Fibroblast of villous mesenchyme (primary cell): ENCODE data around the gene ZC3H4. TPM values are rescaled to one million over a fixed set of nuclear protein-coding genes. Genes with fewer than 3 reads are reported as not detected.
"Not testable (repeated sequence)": the region's sequence is repeated elsewhere in the genome, so short reads cannot be mapped to it uniquely, and the experiment has no call there.

Source experiments
- DNase-seq: peaks from one replicate; pipeline ENCODE4 v3.0.0-alpha.2; 2010; ENCODE audit warnings: low read depth
- H3K4me3 ChIP-seq: 2 replicates; pipeline ENCODE4 v1.5.1; 2011; ENCODE audit warnings: low read depth, mild to moderate bottlenecking, low read length
- CTCF ChIP-seq: IDR thresholded peaks from 2 replicates; pipeline ENCODE4 v1.5.1; 2012; ENCODE audit warnings: low read depth, mild to moderate bottlenecking, low read length; ENCODE audit not compliant: insufficient read depth
- total RNA-seq: library from RNA; depleted of rRNA; stranded (reverse); fragments of >200 nt; gene quantifications from 2 replicates; pipeline ENCODE4 v1.2.3, GENCODE V29; 2012

ZC3H4 gene
- total RNA-seq, 1 donor: 16.0 TPM

GRCh38 chr19:47107953-47108746, 5.4 kb downstream of the ZC3H4 start:
- no peak for TF ChIP-seq CTCF
- H3K4me3 ChIP-seq: no peak overlapping the region
- DNase-seq: no peak

- DNase-seq: peak; percentile 43
- no peak for TF ChIP-seq CTCF
- no peak overlapping the region for H3K4me3 ChIP-seq
These were observed 6.2 kb downstream of the ZC3H4 start for GRCh38 chr19:47107202-47107952.

GRCh38 chr19:47106821-47107201, 6.8 kb downstream of the ZC3H4 start:
- no peak overlapping the region for H3K4me3 ChIP-seq
- no peak for TF ChIP-seq CTCF
- DNase-seq: no peak

- DNase-seq: no peak
- no peak for TF ChIP-seq CTCF
- no peak overlapping the region for H3K4me3 ChIP-seq
These were observed 7.7 kb downstream of the ZC3H4 start for GRCh38 chr19:47105874-47106273.

- DNase-seq: no peak
- no peak for TF ChIP-seq CTCF
- no peak overlapping the region for H3K4me3 ChIP-seq
These were observed 8.9 kb downstream of the ZC3H4 start for GRCh38 chr19:47104680-47105079.

- no peak for DNase-seq
- TF ChIP-seq CTCF: no peak
- H3K4me3 ChIP-seq: no peak overlapping the region
These were observed 11.1 kb downstream of the ZC3H4 start for GRCh38 chr19:47102346-47103060.

- not testable (repeated sequence) for H3K4me3 ChIP-seq, DNase-seq
These were observed 12.5 kb downstream of the ZC3H4 start for GRCh38 chr19:47101116-47101515.
